GM12878 (cell line): Measurements from ENCODE around the gene COASY. TPM values are rescaled to one million over a fixed set of nuclear protein-coding genes. Genes with fewer than 3 reads are reported as not detected.

Experiments
- ATAC-seq: fragments of 200-7000 bp; cut with Tn5 transposase; 3 replicates; pipeline ENCODE4 v1.9.1; 2020; ENCODE audit warnings: mild to moderate bottlenecking, moderate library complexity
- BruUV-seq: library from RNA; stranded (reverse); fragments of 400-500 nt; replicated peaks from 2 replicates; lab custom pipeline; 2021; lab: Mats Ljungman, UMichigan
- CTCF ChIA-PET: fragments of 300-600 bp; sonication (Branson Sonifier 250); formaldehyde crosslinking; extraction: SDS; loops from one replicate; lab custom pipeline; 2021; ENCODE audit warnings: inconsistent platforms; lab: Yijun Ruan, JAX
- POLR2A ChIA-PET: fragments of 350-600 bp; formaldehyde crosslinking; extraction: SDS; loops from one replicate; lab custom pipeline; 2021; ENCODE audit warnings: inconsistent platforms; lab: Charles Lee
- RAD21 ChIA-PET: fragments of 300-600 bp; sonication (Branson Sonifier 250); formaldehyde crosslinking; loops from one replicate; lab custom pipeline; 2023; ENCODE audit warnings: antibody characterized with exemption; ENCODE audit not compliant: unreplicated experiment; lab: Charles Lee
- SMC1A ChIA-PET: fragments of 300-600 bp; sonication (Branson Sonifier 250); formaldehyde crosslinking; loops from one replicate; lab custom pipeline; 2023; ENCODE audit not compliant: unreplicated experiment, uncharacterized antibody; lab: Charles Lee
- DNase-seq: peaks from one replicate; pipeline ENCODE4 v3.0.0-alpha.2; 2011; ENCODE audit warnings: low read depth, low spot score
- FAIRE-seq: peaks from 3 replicates; lab custom pipeline; 2011; peaks lifted over from hg19 to GRCh38; lab: Jason Lieb, UNC
- H2AFZ ChIP-seq: 2 replicates; pipeline ENCODE4 v1.6.0; 2011; ENCODE audit warnings: low read depth, low read length, control low read depth; ENCODE audit not compliant: control insufficient read depth
- H3K27ac ChIP-seq: 2 replicates; pipeline ENCODE4 v1.5.1; 2011; ENCODE audit warnings: control low read depth; ENCODE audit not compliant: control insufficient read depth, insufficient read depth
- H3K27me3 ChIP-seq, 2 experiments: replicated peaks in 1 of 2; 2 replicates each; pipeline versions ENCODE4 v1.6.0 to v1.6.1; 2011; ENCODE audit warnings: low read length in 1 of 2; ENCODE audit not compliant: control insufficient read depth in 2 of 2, insufficient read depth in 2 of 2
- H3K36me3 ChIP-seq, 2 experiments: 2 replicates each; pipeline ENCODE4 v1.5.1; 2011; ENCODE audit warnings: low read length in 1 of 2; ENCODE audit not compliant: control insufficient read depth in 2 of 2, insufficient read depth in 2 of 2
- H3K4me1 ChIP-seq: 2 replicates; pipeline ENCODE4 v1.6.1; 2011; ENCODE audit warnings: mild to moderate bottlenecking, low read length, moderate library complexity, mixed read lengths; ENCODE audit not compliant: control insufficient read depth, insufficient read depth
- H3K4me2 ChIP-seq: 2 replicates; pipeline ENCODE4 v1.6.0; 2011; ENCODE audit warnings: control low read depth; ENCODE audit not compliant: control insufficient read depth, insufficient read depth
- H3K4me3 ChIP-seq: fragments of 200-600 bp; sonication (generic); 2 replicates; pipeline ENCODE4 v1.5.1; 2016
- H3K79me2 ChIP-seq: 2 replicates; pipeline ENCODE4 v1.6.0; 2011; ENCODE audit warnings: low read length; ENCODE audit not compliant: control insufficient read depth, insufficient read depth
- H3K9ac ChIP-seq: 2 replicates; pipeline ENCODE4 v1.8.0; 2011; ENCODE audit warnings: low read length, control low read depth, mixed read lengths; ENCODE audit not compliant: control insufficient read depth, insufficient read depth
- H3K9me3 ChIP-seq: replicated peaks from 3 replicates; pipeline ENCODE4 v1.5.1; 2011; ENCODE audit warnings: mild to moderate bottlenecking, low read length; ENCODE audit not compliant: control insufficient read depth, insufficient read depth
- H4K20me1 ChIP-seq: 2 replicates; pipeline ENCODE4 v1.6.0; 2011; ENCODE audit not compliant: control insufficient read depth, insufficient read depth
- BMI1 ChIP-seq: fragments of 450-650 bp; IDR thresholded peaks from 2 replicates; pipeline ENCODE4 v1.6.1; 2016; ENCODE audit warnings: mild to moderate bottlenecking, moderate library complexity, borderline replicate concordance
- CREB1 ChIP-seq: IDR thresholded peaks from 2 replicates; pipeline ENCODE4 v1.6.1; 2012; ENCODE audit warnings: low read depth, mild to moderate bottlenecking, inconsistent platforms
- FOS ChIP-seq: IDR thresholded peaks from 3 replicates; pipeline ENCODE4 v1.6.1; 2011; ENCODE audit warnings: borderline replicate concordance; ENCODE audit not compliant: insufficient read length; ENCODE audit errors: extremely low read depth
- FOXK2 ChIP-seq: fragments of 450-650 bp; IDR thresholded peaks from 2 replicates; pipeline ENCODE4 v1.6.1; 2017; ENCODE audit warnings: mild to moderate bottlenecking, moderate library complexity
- HDAC2 ChIP-seq: fragments of 200-600 bp; sonication (generic); IDR thresholded peaks from 2 replicates; pipeline ENCODE4 v1.6.1; 2017
- IKZF1 ChIP-seq: fragments of 450-650 bp; conservative IDR thresholded peaks from 2 replicates; pipeline ENCODE4 v1.6.1; 2017; ENCODE audit warnings: antibody characterized with exemption, mild to moderate bottlenecking
- IRF3 ChIP-seq: fragments of 450-650 bp; IDR thresholded peaks from 2 replicates; pipeline ENCODE4 v1.6.1; 2014; ENCODE audit warnings: mild to moderate bottlenecking
- IRF4 ChIP-seq: IDR thresholded peaks from 2 replicates; pipeline ENCODE4 v1.6.1; 2011; ENCODE audit warnings: low read depth, low read length
- MYB ChIP-seq: fragments of 150-350 bp; IDR thresholded peaks from 2 replicates; pipeline ENCODE4 v1.6.1; 2014; ENCODE audit warnings: mild to moderate bottlenecking, low read depth, low read length, borderline replicate concordance
- NR2F1 ChIP-seq: fragments of 450-650 bp; conservative IDR thresholded peaks from 2 replicates; pipeline ENCODE4 v1.6.1; 2017; ENCODE audit warnings: mild to moderate bottlenecking
- SIN3A ChIP-seq: IDR thresholded peaks from 2 replicates; pipeline ENCODE4 v1.6.1; 2012; ENCODE audit warnings: low read depth, low read length, improper control_type of control experiment
- STAT1 ChIP-seq: fragments of 450-650 bp; conservative IDR thresholded peaks from 2 replicates; pipeline ENCODE4 v1.6.1; 2014; ENCODE audit warnings: antibody characterized with exemption, mild to moderate bottlenecking
- SUPT20H ChIP-seq: IDR thresholded peaks from 2 replicates; pipeline ENCODE4 v1.6.1; 2011; ENCODE audit warnings: low read depth, mild to moderate bottlenecking, low read length, moderate library complexity, borderline replicate concordance; ENCODE audit not compliant: control insufficient read depth
- SUZ12 ChIP-seq: fragments of 200-600 bp; sonication (generic); IDR thresholded peaks from one replicate; pipeline ENCODE4 v1.6.1; 2018; ENCODE audit warnings: antibody characterized with exemption, mild to moderate bottlenecking; ENCODE audit not compliant: unreplicated experiment
- WRNIP1 ChIP-seq: IDR thresholded peaks from 2 replicates; pipeline ENCODE4 v1.6.1; 2011; ENCODE audit warnings: low read depth, low read length, improper control_type of control experiment, borderline replicate concordance
- ZBTB33 ChIP-seq: fragments of 450-650 bp; IDR thresholded peaks from 2 replicates; pipeline ENCODE4 v1.6.1; 2017; ENCODE audit warnings: mild to moderate bottlenecking
- WGBS: methylation state at CpG from one replicate; pipeline ENCODE4 v1.1.6; 2016; ENCODE audit warnings: low lambda C conversion rate; ENCODE audit not compliant: insufficient replicate concordance, insufficient coverage; ENCODE audit errors: missing lambda C conversion rate; 5-methylcytosine and 5-hydroxymethylcytosine counted together
- in situ Hi-C: fragments of 300-500 bp; cut with MboI; formaldehyde crosslinking; loops from 9 replicates; pipeline ENCODE4 v1.14.3; 2018; ENCODE audit warnings: mixed read lengths
- intact Hi-C: fragments of 100-400 bp; cut with micrococcal nuclease; formaldehyde crosslinking; loops from one replicate; pipeline ENCODE4 v1.14.2; 2022; ENCODE audit not compliant: unreplicated experiment
- polyA plus RNA-seq, 11 experiments: library from polyadenylated mRNA; depleted of rRNA in 4 of 11; unstranded in 6 of 11; stranded (reverse) in 5 of 11; fragments of >200 nt; fragmentation: Nextera tagmentation in 4 of 11; fragmentation: Illumina TruSeq in 1 of 11; extraction: Ambion mirVana in 4 of 11; extraction: Trizol in 1 of 11; gene quantifications; 1 replicate in 1 of 11; 2 replicates in 10 of 11; pipeline versions ENCODE4 v1.2.1 to v1.2.3, GENCODE V29; 2011 to 2016; ENCODE audit warnings: inconsistent platforms in 2 of 11, missing spikeins in 2 of 11, low read depth in 1 of 11
- total RNA-seq, 4 experiments: library from RNA; depleted of rRNA in 3 of 4; stranded (reverse); fragments of >200 nt in 3 of 4; fragmentation: Illumina TruSeq in 1 of 4; extraction: Trizol in 1 of 4; gene quantifications; 2 replicates each; pipeline versions ENCODE4 v1.2.1 to v1.2.3, GENCODE V29; 2013 to 2021

COASY gene
- total and polyA plus RNA-seq, 10 of the 15 experiments (the other 5 are each of a cell fraction or from before 2014, with no cell fraction given) = 18.6 to 93.9 (median 43.2) TPM

GRCh38 chr17:42568341-42569111 lies 6.6 kb downstream of the COASY start:
- Histone ChIP-seq H3K27ac (0 out of 2 replicates have a peak overlapping the region, but pooled peaks have one; percentile 6), H3K4me1 (peaks cover 13% of the 10 kb centered on the region), H3K36me3 (peaks cover 34 to 44% of the 10 kb centered on the region in 2 experiments), H3K27me3 (no peaks in the 10 kb centered on the region), H3K4me3 (no peak overlapping the region), H3K4me2 (peak overlapping the region; percentile 65; the same call in 1 of the 2 replicates), H3K9me3 (no peaks in the 10 kb centered on the region), H3K9ac (no peak overlapping the region), H4K20me1 (no peaks in the 10 kb centered on the region), H3K79me2 (peaks cover 26% of the 10 kb centered on the region), H2AFZ (no peak overlapping the region)
- ChIA-PET POLR2A (interaction anchor here (1.0 to 2.6 kb wide), 3 partner anchors 10 to 115 kb away, joined by 4 to 14 read pairs (median 5); partner anchors contain the start of gene PSMC3IP), RAD21 (interaction anchor here (1.9 kb wide), 1 partner anchor 10 kb away, joined by 14 read pairs; the partner anchor contains the start of gene PSMC3IP), SMC1A (interaction anchor here (0.8 to 1.8 kb wide), 4 partner anchors 9 to 195 kb away, joined by 3 to 13 read pairs (median 5); partner anchors contain the start of gene PSMC3IP), CTCF (interaction anchor here (2.8 kb wide), 1 partner anchor 10 kb away, joined by 14 read pairs; the partner anchor contains the start of gene PSMC3IP)
- FAIRE-seq (no peak), ATAC-seq (no peak), DNase-seq (no peak)
- TF ChIP-seq ZBTB33 = no peak
- TF ChIP-seq FOXK2 = no peak
- no peak for TF ChIP-seq CREB1
- no peak for TF ChIP-seq BMI1
- no peak for TF ChIP-seq SUPT20H
- TF ChIP-seq IRF4 = no peak
- TF ChIP-seq IKZF1 = no peak
- TF ChIP-seq MYB = no peak
- TF ChIP-seq HDAC2 = no peak
- TF ChIP-seq SIN3A = no peak
- TF ChIP-seq STAT1 = no peak
- no peak for TF ChIP-seq FOS
- TF ChIP-seq NR2F1 = no peak
- no peak for TF ChIP-seq WRNIP1
- TF ChIP-seq IRF3 = no peak
- no peak for TF ChIP-seq SUZ12
- intact Hi-C loops = no loop called here
- WGBS = 83% methylated on average over 14 of the region's 14 CpGs
- in situ Hi-C loops = no loop called here
- no TSS peak for BruUV-seq
